GM20431 (cell line): ENCODE measurements around the gene EIF4E2.
"Not testable (repeated sequence)": the region's sequence is repeated elsewhere in the genome, so short reads cannot be mapped to it uniquely, and the experiment has no call there.

Experiments
- in situ Hi-C: fragments of 300-500 bp; cut with MseI, MboI; formaldehyde crosslinking; loops from one replicate; pipeline ENCODE4 v1.15.0; 2020; ENCODE audit warnings: low sequenced_read_pairs; ENCODE audit not compliant: unreplicated experiment

The EIF4E2 gene

DNA sequence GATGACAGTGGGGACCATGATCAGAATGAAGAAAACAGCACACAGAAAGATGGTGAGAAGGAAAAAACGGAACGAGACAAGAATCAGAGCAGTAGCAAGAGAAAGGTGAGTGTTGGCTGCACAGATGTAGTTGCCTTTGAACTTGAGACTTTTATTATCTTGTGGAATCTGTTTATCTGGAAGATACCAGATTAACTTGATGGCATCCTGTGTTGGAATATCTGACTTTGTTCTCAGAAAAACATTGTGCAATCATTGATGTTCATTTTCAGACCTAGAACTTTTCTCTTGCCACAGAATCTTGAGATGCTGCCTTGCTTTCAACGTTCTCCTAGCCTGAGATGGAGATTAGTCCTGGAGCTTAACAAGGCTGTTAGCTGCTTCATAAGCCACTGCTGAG, 5.9 kb downstream of the EIF4E2 start:
- in situ Hi-C loops, result no loop called here

DNA sequence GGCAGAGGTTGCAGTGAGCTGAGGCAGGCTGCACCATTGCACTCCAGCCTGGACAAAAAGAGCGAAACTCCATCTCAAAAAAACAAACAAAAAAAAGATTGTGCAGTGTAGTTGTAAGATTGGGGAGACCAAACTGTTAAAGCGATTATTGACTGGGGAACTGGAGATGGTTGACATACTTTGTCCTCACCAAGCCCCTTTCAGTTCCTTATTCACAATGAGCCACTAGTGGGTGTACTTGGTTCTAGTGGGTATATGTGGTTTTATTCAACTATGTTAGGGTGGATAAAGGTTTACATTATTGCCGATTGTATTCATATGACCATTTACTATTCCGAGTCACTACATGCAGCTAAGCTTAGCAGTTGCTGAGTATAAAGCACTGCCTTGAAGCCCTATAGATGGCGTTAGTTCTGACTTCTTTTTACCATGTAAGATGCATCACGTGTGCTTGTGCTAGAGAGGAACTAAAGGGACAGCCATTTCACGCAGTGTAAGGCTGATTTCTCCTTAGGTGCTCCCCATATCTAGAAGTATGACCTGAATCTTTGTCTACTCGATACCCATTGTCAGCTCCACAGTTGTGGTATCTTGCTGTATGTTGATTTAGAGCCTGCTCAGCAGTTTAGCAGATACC, 12.1 kb downstream of the EIF4E2 start:
- in situ Hi-C loops, result no loop called here

DNA sequence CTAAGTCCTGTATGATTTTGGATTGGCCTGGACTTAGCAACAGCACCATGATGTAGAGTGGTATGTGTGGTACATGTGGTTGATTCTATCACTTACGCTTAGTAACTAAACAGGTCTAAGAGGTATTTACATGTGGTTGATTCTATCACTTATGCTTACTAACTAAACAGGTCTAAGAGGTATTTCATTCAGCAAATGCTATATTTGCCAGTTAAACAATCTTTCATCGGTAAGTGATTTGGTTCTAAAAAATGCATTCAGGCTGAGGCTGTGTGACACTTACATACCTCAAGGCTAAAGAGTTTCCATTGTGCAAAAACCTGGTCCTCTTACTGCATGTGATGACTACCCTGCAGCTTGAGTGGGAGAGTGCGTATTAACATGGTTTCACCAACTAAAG, 13.1 kb downstream of the EIF4E2 start:
- in situ Hi-C loops, result no loop called here

DNA sequence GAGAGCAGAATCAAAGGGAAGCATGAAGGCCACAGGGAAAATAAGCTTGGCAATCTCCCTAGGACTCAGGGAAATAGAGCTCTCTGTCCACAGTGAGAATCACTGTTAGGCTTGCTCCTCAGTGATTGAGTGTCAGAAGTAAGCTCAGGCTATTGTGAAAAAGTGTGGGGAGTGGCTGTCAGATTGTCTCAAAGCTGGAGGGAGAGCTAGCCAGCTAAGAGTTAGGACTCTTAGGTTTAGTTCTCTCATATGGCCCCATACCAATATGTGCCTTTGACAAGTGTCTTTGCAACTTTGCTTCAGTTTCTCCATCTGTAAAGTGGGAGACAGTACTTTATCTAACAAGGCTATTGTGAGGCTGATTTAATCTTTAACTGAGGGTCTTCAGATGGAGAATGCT, 17.2 kb downstream of the EIF4E2 start:
- in situ Hi-C loops, result no loop called here

DNA sequence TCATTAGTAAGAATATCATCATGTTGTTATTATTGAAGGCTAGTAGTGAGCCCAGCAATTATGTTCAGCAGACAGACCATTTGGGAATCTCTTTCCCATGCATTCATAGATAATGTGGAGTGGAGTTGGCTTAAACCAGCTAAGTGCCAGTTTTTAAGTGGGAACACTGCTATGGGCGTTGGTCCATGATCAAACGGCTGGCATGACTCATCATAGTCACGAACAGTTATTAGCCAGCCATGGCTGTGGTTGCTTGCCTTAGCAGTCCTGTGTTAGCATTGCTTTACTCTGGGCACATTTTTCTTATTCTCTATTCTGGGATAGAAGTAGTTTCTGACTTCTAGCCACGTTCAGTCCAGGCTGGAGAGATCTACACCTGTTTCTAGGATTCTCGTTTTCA, 17.7 kb downstream of the EIF4E2 start:
- in situ Hi-C loops, result no loop called here

DNA sequence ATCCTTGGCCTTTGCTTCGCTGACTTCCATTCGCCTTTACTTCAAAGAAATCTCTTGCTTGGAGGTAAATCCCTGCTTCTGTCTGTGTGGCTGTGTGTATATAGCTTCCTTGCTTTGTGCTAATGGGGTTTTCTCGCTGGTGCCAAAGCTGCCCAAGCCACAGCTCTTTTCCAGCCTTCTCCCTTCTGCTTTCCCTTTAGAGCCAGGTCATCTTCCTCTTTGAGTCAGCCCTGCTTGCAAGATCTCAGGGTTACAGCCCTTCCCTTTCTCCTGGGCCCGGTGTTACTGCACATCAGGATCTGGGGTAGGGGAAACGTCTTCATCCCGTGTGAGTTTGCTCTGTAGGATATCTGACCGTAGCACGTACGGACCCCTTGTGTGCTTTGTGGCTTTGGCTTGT, 19.1 kb downstream of the EIF4E2 start:
- in situ Hi-C loops, result no loop called here

DNA sequence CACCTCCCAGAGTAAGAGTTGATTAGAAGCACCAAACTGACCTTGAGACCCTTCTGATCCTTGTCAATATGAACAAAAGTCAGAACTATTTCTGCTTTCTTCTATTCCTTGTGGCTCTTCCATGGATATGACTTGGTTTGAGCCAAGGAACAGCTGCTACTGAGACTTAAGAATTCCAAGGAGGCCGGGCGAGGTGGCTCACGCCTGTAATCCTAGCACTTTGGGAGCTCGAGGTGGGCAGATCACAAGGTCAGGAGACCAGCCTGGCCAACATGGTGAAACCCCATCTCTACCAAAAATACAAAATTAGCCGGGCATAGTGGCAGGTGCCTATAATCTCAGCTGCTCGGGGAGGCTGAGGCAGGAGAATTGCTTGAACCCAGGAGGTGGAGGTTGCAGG, 20.0 kb downstream of the EIF4E2 start:
- in situ Hi-C loops, result not testable (repeated sequence)

DNA sequence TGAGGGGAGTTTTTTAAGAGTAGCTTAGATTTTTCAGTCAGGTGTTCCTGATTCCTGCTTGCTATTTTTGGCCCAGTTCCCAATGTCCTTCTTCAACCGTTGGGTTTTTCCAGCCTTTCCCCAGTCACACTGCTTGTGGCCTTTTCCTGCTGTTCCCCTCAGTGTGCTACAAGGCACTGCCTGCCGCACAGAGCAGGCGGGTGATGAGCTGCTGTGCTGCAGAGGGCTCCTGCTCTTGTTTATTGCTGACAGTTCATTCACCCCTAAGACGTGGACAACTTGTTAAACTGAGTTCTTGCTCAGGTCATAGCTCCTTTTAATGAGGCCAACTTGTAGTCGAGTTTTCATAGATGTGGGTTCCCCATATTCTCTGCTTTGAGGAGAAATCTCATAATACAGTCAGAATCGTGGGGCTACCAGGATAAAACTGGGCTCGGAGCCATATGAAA, 20.6 kb downstream of the EIF4E2 start:
- in situ Hi-C loops, result no loop called here

DNA sequence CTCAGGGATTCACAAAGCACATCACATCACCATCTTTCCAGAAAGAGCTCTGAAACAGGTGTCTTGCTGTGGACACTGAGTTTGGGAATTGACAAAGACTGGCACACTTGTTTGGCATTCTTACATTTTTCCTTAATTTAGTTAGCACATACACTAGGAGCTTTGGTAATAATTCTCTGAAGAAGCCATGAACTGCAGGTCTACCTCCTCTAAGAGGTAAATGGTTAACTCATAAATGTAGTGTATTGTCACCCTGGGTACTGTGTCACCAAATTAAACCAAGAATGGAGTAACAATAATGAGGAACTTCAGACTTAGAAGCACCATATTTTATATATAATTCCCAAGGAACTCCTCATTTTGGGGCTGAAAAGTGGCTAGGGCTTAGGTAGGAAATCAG, 22.6 kb downstream of the EIF4E2 start:
- in situ Hi-C loops, result no loop called here

DNA sequence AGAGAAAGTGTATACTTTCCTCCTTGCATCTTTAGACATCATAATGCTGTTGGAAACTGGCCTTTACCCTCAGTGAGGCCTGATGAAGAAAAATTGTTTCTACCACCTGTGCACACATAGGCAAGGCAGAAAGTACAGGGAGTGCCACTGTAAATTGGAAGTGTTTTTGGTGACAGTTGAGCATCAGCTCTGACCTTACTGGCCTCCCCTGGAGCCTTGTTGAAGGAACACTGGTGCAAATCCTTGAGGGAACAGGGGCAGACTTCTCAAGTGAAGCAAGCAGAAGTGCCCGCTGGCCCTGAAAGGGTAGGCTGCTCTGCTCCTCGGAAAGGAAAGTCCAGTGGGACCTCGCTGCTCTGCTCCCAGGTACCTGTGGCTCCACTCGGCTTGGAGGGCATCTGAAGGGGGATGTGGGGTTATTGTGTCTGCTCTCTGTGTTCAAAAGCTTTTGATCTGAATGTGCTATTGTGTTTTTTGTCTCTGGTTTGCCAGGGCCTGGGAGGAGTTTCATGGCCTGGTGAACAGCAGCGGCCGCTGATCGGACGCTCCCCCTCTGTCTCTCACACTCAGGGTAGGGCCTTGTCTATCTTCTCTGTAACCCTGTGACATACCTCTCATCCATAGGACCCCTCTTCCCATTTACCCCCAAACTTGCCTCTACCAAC, 23.4 kb downstream of the EIF4E2 start:
- in situ Hi-C loops, result no loop called here

DNA sequence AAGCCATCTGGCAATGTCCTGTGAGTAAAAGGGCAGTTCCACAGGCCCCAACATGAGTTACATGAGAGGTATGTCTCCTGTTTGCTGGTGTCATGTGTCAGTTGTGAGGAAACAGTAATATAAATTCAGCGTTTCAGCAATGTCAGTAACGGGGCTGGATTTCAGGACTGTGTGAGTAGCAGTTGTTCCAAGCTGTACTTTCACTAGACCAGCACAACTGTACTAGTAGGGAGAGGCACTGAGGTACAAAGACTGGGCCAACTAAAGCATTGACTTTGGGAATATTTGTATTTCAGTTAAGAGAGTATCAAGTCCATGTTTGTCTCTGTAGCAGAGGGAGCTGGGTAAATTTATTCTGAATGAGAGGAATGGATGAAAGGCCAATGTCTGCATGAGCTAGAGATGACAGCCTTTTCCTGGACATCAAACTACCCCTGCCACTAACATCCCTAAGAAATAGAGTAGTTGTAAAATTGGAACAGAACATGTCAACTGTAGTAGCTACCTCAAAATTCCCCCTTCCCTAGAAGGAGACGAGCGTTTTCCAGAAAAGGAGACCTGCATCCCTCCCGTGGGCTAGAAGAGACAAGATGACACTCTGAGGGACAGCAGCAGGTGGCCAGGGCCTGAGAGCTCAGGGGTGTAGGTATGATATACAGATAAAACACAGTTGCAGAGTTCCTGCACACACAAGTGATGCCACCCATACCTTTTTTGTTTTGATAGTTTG, 24.4 kb downstream of the EIF4E2 start:
- in situ Hi-C loops, result no loop called here

DNA sequence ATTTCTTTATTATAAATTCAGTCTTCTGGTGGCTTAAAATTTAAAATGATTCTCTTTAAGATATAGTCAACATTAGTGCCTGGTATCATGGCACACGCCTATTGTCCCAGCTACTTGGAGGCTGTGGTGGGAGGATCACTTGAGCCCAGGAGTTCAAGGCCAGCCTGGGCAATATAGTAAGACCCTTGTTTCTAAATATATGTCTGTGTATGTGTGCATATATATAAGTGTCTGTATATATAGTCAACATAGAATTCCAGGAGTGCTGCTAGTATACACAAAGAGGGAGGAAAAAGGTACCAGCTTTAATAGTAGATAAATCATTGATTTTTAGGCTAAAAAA, 24.9 kb downstream of the EIF4E2 start:
- in situ Hi-C loops, result no loop called here

DNA sequence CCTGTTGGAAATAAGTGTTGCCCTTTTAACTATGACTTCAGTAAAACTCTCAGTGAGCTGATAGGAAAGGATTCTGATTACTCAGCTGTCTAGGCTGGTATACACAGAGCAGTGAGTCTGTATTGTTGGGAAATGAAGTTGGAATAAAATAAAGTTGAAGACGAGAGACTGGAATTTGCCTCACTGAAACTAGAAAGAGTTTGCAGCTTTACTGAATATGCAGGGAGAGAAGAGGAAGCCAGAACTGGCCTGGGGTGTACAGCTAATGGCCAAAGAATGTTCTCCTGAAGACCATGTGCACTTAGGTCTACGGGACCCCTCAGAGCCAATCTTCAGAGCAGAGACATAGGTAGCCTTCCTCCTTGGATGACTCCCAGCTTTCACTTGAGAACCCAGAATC, 26.5 kb downstream of the EIF4E2 start:
- in situ Hi-C loops, result no loop called here

DNA sequence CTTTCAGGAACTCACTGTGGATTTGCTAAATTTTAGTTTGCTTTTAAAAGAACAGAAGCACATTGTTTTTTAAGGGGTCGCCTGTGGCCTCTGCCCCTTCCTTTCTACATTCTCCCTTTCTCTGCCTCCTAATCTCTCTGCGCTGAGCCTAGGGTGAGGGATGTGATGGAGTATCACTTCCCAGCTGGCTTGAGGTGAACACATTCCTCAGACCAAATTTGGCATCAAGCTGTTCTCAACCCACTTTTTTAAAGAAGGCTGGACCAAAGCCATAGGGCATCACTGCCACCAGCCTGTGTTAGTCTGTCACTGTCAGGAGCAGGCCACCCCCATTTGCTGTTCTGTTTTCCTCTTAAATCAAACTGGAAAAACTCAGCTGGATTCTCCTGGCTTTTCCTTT, 27.4 kb downstream of the EIF4E2 start:
- in situ Hi-C loops, result no loop called here

DNA sequence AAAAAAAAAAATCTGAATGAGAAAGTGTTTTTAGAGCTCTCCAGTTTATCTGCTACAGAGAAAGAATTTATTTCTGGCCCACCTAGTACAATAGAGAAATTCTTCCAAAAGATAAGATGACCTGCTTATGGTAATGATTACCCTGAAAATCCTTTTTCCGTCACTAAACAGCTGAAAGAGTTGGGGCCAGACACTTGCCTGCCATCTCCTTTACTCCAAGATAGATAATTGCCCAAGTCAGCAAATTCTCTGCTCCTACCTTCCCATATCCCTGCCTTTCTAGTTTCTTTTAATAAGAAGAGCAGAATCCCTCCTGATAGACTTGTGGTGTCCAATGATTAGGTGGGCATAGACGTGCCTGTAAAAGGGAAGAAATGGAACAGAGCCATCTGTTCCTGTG, 28.1 kb downstream of the EIF4E2 start:
- in situ Hi-C loops, result no loop called here

DNA sequence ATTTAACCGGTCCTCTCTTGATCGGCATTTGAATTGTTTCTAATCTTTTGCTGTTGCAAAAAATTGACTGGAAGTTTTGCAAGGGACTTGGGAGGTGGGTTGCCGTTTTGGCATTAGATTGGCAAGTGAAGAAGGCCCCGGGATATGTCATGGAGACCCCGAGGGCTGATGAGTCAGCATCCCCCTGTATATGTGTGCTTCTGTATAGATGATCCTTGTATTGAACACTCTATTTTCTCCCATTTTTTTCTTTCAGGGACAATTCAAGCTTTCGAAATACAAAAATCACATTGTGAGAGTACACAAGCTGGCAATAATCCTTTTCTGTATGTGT, 30.1 kb downstream of the EIF4E2 start:
- in situ Hi-C loops, result no loop called here

DNA sequence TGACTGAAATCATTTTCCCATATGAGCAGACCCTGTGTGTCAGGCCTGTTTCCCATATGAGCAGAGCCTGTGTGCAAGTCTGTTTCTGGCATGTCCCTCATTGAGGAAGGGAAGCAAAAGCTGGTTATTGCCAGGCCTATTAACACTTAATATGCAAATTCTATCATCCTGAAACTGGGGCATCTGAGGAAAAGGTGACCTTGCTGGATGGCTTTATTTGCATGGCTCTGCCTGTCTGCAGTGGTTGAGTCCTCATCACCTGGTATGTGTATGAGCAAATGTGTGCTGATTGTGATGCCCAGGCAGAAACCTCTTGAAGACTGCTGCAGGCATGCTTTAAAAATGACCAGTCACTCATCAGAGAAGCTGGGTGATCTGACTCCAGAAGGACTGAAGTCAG, 31.2 kb downstream of the EIF4E2 start:
- in situ Hi-C loops, result no loop called here

DNA sequence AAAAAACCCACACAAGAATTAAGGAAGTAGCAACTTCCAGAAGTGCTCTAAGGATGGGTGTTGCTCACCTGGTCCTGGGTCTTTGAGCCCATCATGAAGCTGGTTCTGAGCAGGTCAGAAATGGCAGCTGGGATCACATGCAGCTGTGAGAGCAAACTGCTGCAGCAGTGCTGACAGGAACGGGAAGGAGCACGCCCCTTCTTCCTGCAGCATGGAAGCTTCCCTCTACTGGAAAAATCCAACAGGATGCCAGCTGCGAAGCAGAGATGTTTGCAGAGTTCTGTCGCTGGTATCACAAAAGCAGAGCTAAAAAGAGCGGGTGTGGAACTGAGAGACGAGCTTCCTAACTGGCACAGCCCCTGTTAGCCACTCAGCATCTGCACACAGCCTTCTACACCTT, 33.7 kb downstream of the EIF4E2 start:
- in situ Hi-C loops, result no loop called here

DNA sequence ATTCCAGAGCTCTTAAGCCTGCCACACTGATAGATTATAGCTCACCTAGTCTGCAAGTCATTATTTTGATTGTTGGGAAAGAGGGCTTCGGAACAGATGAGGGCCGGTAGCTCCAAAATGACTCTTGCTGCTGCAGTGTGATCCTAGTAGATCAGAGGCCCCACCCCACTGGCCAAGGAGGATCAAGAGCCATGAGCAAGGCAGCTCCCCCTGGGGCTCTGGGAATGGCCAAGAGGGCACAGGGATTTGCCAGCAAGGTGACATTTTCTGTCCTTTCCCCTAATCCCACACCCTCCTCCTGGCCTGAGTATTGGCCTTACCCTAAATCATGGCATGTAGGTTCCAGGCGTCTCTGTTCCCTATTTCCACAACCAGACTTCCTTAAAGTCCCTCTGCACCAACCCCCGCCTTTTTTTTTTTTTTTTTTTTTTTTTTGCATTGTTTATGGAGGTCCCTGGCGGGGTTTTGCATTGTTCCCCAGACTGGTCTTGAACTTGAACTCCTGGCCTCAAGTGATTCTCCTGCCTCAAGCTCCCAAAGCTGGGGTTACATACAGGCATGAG, 36.5 kb downstream of the EIF4E2 start:
- in situ Hi-C loops, result no loop called here

DNA sequence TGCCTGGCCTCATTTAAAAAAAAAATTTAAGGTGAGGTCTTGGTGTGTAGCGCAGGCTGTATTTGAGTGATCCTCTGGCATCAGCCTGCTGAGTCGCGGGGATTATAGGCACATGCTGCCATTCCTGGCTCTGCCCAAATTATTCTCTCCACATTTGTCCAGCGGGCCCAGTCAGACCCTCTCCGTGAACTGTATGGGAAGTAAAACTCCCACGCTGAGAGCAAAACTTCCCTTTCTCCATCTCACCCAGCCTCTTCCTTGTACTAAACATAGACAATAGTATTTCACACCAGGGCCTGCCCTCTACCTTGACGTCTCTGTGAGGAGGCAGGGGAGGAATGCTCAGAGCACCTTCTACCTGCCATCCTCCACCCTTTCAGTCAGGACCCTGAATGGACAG, 37.0 kb downstream of the EIF4E2 start:
- in situ Hi-C loops, result no loop called here

DNA sequence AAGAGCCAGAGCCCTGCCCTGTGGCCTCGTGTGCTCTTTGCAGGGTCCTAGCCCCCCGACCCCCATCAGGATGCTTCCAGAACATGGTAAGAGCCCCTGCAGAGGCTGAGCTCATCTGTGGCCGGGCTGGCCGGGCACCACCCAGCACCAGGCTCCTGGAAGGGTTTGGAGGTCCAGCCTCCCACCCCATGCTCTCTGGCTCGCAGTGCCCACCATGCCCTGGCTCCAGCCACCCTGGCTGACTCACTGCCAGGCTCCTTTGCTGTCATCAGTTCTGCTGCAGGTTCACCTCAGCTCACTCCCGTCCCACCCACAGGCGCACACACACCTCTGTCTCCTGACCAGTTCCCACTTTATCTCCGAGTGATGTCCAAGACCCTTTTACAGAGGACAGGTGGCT, 37.5 kb downstream of the EIF4E2 start:
- in situ Hi-C loops, result no loop called here
